ENCODE results near the gene NTHL1.

DNA sequence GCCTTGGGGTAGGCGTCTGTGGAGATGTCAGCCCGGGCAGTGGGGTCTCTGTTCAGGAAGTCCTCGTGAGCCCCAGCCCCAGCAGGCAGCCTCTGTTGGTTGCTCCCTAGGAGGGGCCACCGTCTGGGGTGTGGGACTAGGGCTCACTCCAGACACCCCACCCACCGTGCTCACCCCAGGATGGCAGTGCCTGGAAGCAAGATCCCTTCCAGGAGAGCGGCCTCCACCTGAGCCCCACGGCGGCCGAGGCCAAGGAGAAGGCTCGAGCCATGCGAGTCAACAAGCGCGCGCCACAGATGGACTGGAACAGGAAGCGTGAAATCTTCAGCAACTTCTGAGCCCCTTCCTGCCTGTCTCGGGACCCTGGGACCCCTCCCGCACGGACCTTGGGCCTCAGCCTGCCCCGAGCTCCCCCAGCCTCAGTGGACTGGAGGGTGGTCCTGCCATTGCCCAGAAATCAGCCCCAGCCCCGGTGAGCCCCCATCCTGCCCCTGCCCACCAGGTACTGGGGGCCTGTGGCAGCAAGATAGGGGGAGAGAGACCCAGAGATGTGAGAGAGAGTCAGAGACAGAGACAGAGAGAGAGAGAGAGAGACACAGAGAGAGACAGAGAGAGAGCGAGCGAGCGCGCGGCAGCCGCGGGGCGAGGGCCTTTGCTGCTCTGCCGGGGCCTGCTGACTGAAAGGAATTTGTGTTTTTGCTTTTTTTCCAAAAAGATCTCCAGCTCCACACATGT, 9.8 kb downstream of the NTHL1 start:
- TF ChIP-seq, protein P1, sequence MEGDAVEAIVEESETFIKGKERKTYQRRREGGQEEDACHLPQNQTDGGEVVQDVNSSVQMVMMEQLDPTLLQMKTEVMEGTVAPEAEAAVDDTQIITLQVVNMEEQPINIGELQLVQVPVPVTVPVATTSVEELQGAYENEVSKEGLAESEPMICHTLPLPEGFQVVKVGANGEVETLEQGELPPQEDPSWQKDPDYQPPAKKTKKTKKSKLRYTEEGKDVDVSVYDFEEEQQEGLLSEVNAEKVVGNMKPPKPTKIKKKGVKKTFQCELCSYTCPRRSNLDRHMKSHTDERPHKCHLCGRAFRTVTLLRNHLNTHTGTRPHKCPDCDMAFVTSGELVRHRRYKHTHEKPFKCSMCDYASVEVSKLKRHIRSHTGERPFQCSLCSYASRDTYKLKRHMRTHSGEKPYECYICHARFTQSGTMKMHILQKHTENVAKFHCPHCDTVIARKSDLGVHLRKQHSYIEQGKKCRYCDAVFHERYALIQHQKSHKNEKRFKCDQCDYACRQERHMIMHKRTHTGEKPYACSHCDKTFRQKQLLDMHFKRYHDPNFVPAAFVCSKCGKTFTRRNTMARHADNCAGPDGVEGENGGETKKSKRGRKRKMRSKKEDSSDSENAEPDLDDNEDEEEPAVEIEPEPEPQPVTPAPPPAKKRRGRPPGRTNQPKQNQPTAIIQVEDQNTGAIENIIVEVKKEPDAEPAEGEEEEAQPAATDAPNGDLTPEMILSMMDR (IDR thresholded peaks at IDR 0.05 in 4 of 5, conservative IDR thresholded peaks at IDR 0.05 in 1 of 5): no peak
- TF ChIP-seq POLR2A (IDR thresholded peaks at IDR 0.05): no peak

Data from gastrocnemius medialis (tissue), 4 donors.